NCI-H146 treated with DMSO at 0.1 percent for 48 hours (cell line): ENCODE data around the gene TRAPPC4.
A peak's percentile ranks its signal among the peaks of the same experiment; 100 is the strongest.
"Not testable (repeated sequence)": the region's sequence is repeated elsewhere in the genome, so short reads cannot be mapped to it uniquely, and the experiment has no call there.

Experiments used
- DNase-seq: peaks from one replicate; lab custom pipeline; 2025; ENCODE audit not compliant: unreplicated experiment; lab: John Stamatoyannopoulos, UW

TRAPPC4 gene

GRCh38 chr11:119030329-119031047 lies 11.9 kb downstream of the TRAPPC4 start, which contains the start of gene SLC37A4:
SLC37A4 (minus strand) TSS chr11:119030877.
- peak; percentile 90 for DNase-seq

GRCh38 chr11:119031912-119032280 lies 13.3 kb downstream of the TRAPPC4 start:
- DNase-seq, result no peak

GRCh38 chr11:119033421-119033820 lies 14.9 kb downstream of the TRAPPC4 start:
- DNase-seq, result not testable (repeated sequence)

- no peak for DNase-seq
These were observed 16.2 kb downstream of the TRAPPC4 start for GRCh38 chr11:119034813-119035212.

GRCh38 chr11:119038884-119039283 lies 20.3 kb downstream of the TRAPPC4 start:
- no peak for DNase-seq

GRCh38 chr11:119039471-119039870 lies 20.9 kb downstream of the TRAPPC4 start:
- DNase-seq, result not testable (repeated sequence)

- DNase-seq, result no peak
These were observed 23.4 kb downstream of the TRAPPC4 start for GRCh38 chr11:119041821-119042514.

- no peak for DNase-seq
These were observed 24.4 kb downstream of the TRAPPC4 start for GRCh38 chr11:119042927-119043326.

GRCh38 chr11:119044708-119045107 lies 26.1 kb downstream of the TRAPPC4 start:
- DNase-seq, result no peak

GRCh38 chr11:119046489-119046888 lies 27.9 kb downstream of the TRAPPC4 start:
- DNase-seq, result no peak

- no peak for DNase-seq
These were observed 28.6 kb downstream of the TRAPPC4 start for GRCh38 chr11:119047205-119047604.

- no peak for DNase-seq
These were observed 30.1 kb downstream of the TRAPPC4 start for GRCh38 chr11:119048644-119049043.

GRCh38 chr11:119049081-119049480 lies 30.5 kb downstream of the TRAPPC4 start:
- no peak for DNase-seq

- DNase-seq, result no peak
These were observed 33.0 kb downstream of the TRAPPC4 start for GRCh38 chr11:119051440-119052162.

- DNase-seq, result no peak
These were observed 33.7 kb downstream of the TRAPPC4 start for GRCh38 chr11:119052163-119052814.

GRCh38 chr11:119054418-119054817 lies 35.9 kb downstream of the TRAPPC4 start:
- DNase-seq, result no peak

GRCh38 chr11:119055901-119056300 lies 37.3 kb downstream of the TRAPPC4 start:
- DNase-seq, result no peak

GRCh38 chr11:119056421-119056999 lies 37.9 kb downstream of the TRAPPC4 start:
- peak; percentile 28 for DNase-seq

- peak; percentile 89 for DNase-seq
These were observed 38.6 kb downstream of the TRAPPC4 start, which contains the start of gene HYOU1 for GRCh38 chr11:119057000-119057769. HYOU1 (minus strand) TSS chr11:119057205; CDS start chr11:119056160, 1,045 bp downstream.

- DNase-seq, result not testable (repeated sequence)
These were observed 40.6 kb downstream of the TRAPPC4 start for GRCh38 chr11:119059128-119059527.
